Medulla oblongata (tissue), 1 donor: ENCODE measurements around the gene CYGB.

Source experiments
- DNase-seq: peaks from one replicate; pipeline ENCODE4 v3.0.0-alpha.2; 2015; ENCODE audit errors: extremely low spot score

CYGB gene

GRCh38 chr17:76481071-76481655 is 56.3 kb downstream of the CYGB start:
- peak; percentile 81 for DNase-seq

- no peak for DNase-seq
These were observed 56.9 kb downstream of the CYGB start for GRCh38 chr17:76480632-76481031.

GRCh38 chr17:76479515-76480060 is 57.9 kb downstream of the CYGB start:
- no peak for DNase-seq

GRCh38 chr17:76478730-76479514 is 58.6 kb downstream of the CYGB start:
- DNase-seq = no peak

DNA sequence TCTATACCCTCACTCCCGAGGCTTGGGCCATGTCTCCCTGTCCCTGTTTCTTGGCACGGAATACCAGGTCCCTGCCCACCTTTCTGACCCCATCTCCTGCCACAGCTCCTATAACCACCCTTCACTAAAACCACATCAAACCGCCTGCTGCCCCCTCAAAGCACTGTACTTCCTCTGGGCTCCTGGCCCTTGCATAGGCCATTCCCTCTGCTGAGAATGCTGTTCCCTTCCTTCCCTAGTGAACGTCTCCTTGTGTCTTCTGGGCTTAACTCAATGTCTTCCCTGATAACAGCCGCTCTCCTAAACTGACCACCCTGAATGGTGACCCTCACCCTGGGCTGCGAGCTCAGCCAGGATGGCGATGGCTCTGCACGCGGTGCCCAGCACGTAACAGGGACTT is 59.4 kb downstream of the CYGB start:
- no peak for DNase-seq

DNA sequence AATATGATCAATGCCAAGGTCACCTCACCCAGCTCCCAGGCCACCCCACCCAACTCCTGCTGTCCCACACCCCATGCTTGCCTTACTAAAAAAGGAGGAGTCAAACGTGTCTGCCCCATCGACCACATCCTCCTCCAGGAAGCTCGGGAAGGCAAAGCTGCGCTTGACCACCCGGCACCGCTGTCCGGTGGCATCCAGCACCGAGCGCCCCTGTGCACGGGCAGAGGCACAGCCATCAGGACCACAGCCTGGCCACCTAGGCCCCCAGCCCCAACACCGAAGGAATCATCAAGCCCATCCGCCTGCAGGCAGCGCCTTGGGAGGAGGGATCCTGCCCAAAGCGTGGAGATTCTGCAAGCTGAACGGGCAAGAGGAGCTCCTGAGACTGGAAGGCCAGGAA is 59.9 kb downstream of the CYGB start:
- no peak for DNase-seq
